Measurements from ENCODE around the gene DDX41.

The DDX41 gene

GRCh38 chr5:177474002-177474476 lies 42.7 kb downstream of the DDX41 start:
- Histone ChIP-seq H3K4me3 (peak overlapping the region in 3 of 7 experiments; percentile 64 to 73 (median 66)), H3K27ac (peak overlapping the region in 4 of 21 experiments; percentile 9 to 90 (median 81))

- Histone ChIP-seq H3K27ac (peak within 1 kb of the TSS in 20 of 21 experiments; percentile 57 to 90 (median 79)), H3K4me3 (peak within 1 kb of the TSS; percentile 63 to 73 (median 64))
Observed at GRCh38 chr5:177473443-177474001, 43.2 kb downstream of the DDX41 start, which contains the start of gene DBN1. DBN1 (minus strand) TSS chr5:177473634; CDS start chr5:177473521, 113 bp downstream.

- peak overlapping the region in 20 of 21 experiments; percentile 57 to 90 (median 79) for H3K27ac ChIP-seq
- H3K4me3 ChIP-seq, result peak overlapping the region; percentile 63 to 73 (median 64)
Observed at GRCh38 chr5:177472460-177473442, 44.0 kb downstream of the DDX41 start.

GRCh38 chr5:177471610-177472356 lies 45.0 kb downstream of the DDX41 start:
- Histone ChIP-seq H3K4me3 (peak overlapping the region; percentile 63 to 73 (median 64)), H3K27ac (peak overlapping the region in 11 of 21 experiments; percentile 57 to 90 (median 81))

- Histone ChIP-seq H3K27ac (peak overlapping the region in 6 of 21 experiments; percentile 7 to 90 (median 58)), H3K4me3 (no peak overlapping the region)
Observed at GRCh38 chr5:177470759-177471536, 45.8 kb downstream of the DDX41 start.

- Histone ChIP-seq H3K4me3 (no peak overlapping the region), H3K27ac (peak overlapping the region in 10 of 21 experiments; percentile 2 to 71 (median 30))
Observed at GRCh38 chr5:177469750-177470525, 46.8 kb downstream of the DDX41 start.

- H3K4me3 ChIP-seq, result no peak overlapping the region
- H3K27ac ChIP-seq, result peak overlapping the region in 6 of 21 experiments; percentile 6 to 71 (median 32)
Observed at GRCh38 chr5:177468685-177469628, 47.8 kb downstream of the DDX41 start.

GRCh38 chr5:177468329-177468684 lies 48.5 kb downstream of the DDX41 start:
- Histone ChIP-seq H3K27ac (no peak overlapping the region), H3K4me3 (no peak overlapping the region)

- Histone ChIP-seq H3K27ac (no peak overlapping the region), H3K4me3 (no peak overlapping the region)
Observed at GRCh38 chr5:177467436-177467835, 49.3 kb downstream of the DDX41 start.

- no peak overlapping the region for H3K4me3 ChIP-seq
- H3K27ac ChIP-seq, result no peak overlapping the region
Observed at GRCh38 chr5:177466861-177467260, 49.9 kb downstream of the DDX41 start.

- no peak overlapping the region for H3K27ac ChIP-seq
- H3K4me3 ChIP-seq, result no peak overlapping the region
Observed at GRCh38 chr5:177465044-177465443, 51.7 kb downstream of the DDX41 start.

- no peak overlapping the region for H3K4me3 ChIP-seq
- H3K27ac ChIP-seq, result peak overlapping the region in 6 of 21 experiments; percentile 14 to 48 (median 34)
Observed at GRCh38 chr5:177462021-177462670, 54.6 kb downstream of the DDX41 start.
